ENCODE data around the gene DTYMK. TPM values are rescaled to one million over a fixed set of nuclear protein-coding genes. Genes with fewer than 3 reads are reported as not detected.

DTYMK gene
- total and polyA plus RNA-seq, 2 experiments from 2014 or later = 20.7 to 55.5 TPM

DNA sequence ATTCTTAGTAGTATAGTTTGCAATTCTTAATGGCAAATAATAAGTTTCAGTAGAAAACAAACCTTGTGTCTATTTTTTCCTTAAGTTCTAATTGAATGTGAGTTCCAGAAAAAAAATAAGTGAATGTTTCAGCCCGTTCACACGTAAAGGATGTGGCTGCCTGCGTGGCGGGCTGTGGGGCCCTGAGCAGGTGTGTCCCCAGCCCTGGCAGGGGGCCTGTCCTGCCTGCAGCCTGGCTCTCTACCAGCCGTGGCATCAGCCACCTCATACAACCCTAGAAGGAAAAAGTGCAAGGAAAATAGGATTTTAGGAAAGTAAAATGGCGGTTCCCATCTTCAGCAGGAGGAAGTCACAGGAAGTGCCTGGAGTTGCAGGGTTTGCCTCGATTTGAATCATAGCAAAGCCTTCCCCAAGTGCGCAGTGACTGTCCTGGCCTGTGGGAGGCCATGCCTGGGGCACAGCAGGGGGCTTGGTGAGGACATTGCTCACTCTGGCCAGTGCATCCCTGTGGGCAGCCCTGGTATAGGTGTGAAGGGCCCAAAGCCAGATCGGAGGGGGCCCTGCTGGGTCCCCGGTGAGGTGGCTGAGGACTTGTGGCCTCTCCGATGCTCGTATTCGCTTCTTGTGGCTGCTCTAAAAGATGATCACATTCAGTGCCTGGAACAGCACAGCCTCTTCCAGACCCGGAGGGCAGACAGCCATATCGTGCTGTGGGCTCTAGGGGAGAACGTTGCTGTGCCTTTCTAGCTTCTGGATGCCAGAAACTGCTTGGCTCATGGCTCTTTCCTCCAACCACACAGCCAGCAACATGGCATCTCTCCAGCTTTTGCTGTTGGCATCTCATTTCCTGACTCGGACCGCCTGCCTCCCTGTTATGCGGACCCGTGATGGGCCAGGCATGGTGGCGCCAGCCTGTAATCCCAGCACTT, 12.6 kb downstream of the DTYMK start:
- H3K27me3 ChIP-seq = no peaks in the 10 kb centered on the region
- 92% methylated on average over 21 of the region's 21 CpGs for WGBS (ENCODE audit: low lambda C conversion rate, missing lambda C conversion rate)
- no peaks in the 10 kb centered on the region for H3K79me2 ChIP-seq
- H3K9me3 ChIP-seq (ENCODE audit: low read depth) = no peaks in the 10 kb centered on the region
- H3K4me1 ChIP-seq (ENCODE audit: insufficient read depth) = no peaks in the 10 kb centered on the region
- H3K4me3 ChIP-seq = no peak overlapping the region
- no peaks in the 10 kb centered on the region for H3K9me2 ChIP-seq (replicated peaks; ENCODE audit: insufficient read depth)
- no peaks in the 10 kb centered on the region for H3K36me3 ChIP-seq (replicated peaks; ENCODE audit: insufficient read depth, low read depth)
- no peak for DNase-seq (ENCODE audit: low spot score)
- H4K20me1 ChIP-seq (ENCODE audit: insufficient read depth, poor library complexity, severe bottlenecking) = no peaks in the 10 kb centered on the region
- no peak overlapping the region for H3K27ac ChIP-seq
- no peak overlapping the region for H3K4me2 ChIP-seq
- H2AFZ ChIP-seq = no peak overlapping the region
- no peak for TF ChIP-seq EZH2 (IDR thresholded peaks at IDR 0.05; ENCODE audit: borderline replicate concordance)
- no peak for TF ChIP-seq EZH2phosphoT487 (IDR thresholded peaks at IDR 0.05; ENCODE audit: low read depth, severe bottlenecking, unreplicated experiment)
- TF ChIP-seq, protein P1, sequence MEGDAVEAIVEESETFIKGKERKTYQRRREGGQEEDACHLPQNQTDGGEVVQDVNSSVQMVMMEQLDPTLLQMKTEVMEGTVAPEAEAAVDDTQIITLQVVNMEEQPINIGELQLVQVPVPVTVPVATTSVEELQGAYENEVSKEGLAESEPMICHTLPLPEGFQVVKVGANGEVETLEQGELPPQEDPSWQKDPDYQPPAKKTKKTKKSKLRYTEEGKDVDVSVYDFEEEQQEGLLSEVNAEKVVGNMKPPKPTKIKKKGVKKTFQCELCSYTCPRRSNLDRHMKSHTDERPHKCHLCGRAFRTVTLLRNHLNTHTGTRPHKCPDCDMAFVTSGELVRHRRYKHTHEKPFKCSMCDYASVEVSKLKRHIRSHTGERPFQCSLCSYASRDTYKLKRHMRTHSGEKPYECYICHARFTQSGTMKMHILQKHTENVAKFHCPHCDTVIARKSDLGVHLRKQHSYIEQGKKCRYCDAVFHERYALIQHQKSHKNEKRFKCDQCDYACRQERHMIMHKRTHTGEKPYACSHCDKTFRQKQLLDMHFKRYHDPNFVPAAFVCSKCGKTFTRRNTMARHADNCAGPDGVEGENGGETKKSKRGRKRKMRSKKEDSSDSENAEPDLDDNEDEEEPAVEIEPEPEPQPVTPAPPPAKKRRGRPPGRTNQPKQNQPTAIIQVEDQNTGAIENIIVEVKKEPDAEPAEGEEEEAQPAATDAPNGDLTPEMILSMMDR (IDR thresholded peaks at IDR 0.05; ENCODE audit: poor library complexity) = no peak

GRCh38 chr2:241673189-241673663, 13.4 kb downstream of the DTYMK start:
- H3K4me2 ChIP-seq = no peak overlapping the region
- WGBS (ENCODE audit: low lambda C conversion rate, missing lambda C conversion rate) = 91% methylated on average over 18 of the region's 18 CpGs
- no peaks in the 10 kb centered on the region for H4K20me1 ChIP-seq (ENCODE audit: insufficient read depth, poor library complexity, severe bottlenecking)
- H3K9me3 ChIP-seq (ENCODE audit: low read depth) = no peaks in the 10 kb centered on the region
- TF ChIP-seq, protein P1 (IDR thresholded peaks at IDR 0.05; ENCODE audit: poor library complexity) = no peak
- TF ChIP-seq EZH2 (IDR thresholded peaks at IDR 0.05; ENCODE audit: borderline replicate concordance) (no peak), EZH2phosphoT487 (IDR thresholded peaks at IDR 0.05; ENCODE audit: low read depth, severe bottlenecking, unreplicated experiment) (no peak)
- no peak for DNase-seq (ENCODE audit: low spot score)
- no peaks in the 10 kb centered on the region for H3K36me3 ChIP-seq (replicated peaks; ENCODE audit: insufficient read depth, low read depth)
- H3K4me3 ChIP-seq = no peak overlapping the region
- no peak overlapping the region for H3K27ac ChIP-seq
- H3K79me2 ChIP-seq = no peaks in the 10 kb centered on the region
- H3K9me2 ChIP-seq (replicated peaks; ENCODE audit: insufficient read depth) = no peaks in the 10 kb centered on the region
- H3K4me1 ChIP-seq (ENCODE audit: insufficient read depth) = no peaks in the 10 kb centered on the region
- no peaks in the 10 kb centered on the region for H3K27me3 ChIP-seq
- H2AFZ ChIP-seq = no peak overlapping the region

- WGBS (ENCODE audit: low lambda C conversion rate, missing lambda C conversion rate) = 97% methylated on average over 41 of the region's 42 CpGs
- Histone ChIP-seq H3K4me2 (no peak overlapping the region), H3K36me3 (replicated peaks; ENCODE audit: insufficient read depth, low read depth) (no peaks in the 10 kb centered on the region), H3K27ac (no peak overlapping the region), H3K27me3 (no peaks in the 10 kb centered on the region), H3K79me2 (no peaks in the 10 kb centered on the region), H3K9me2 (replicated peaks; ENCODE audit: insufficient read depth) (no peaks in the 10 kb centered on the region), H3K4me1 (ENCODE audit: insufficient read depth) (no peaks in the 10 kb centered on the region), H3K4me3 (no peak overlapping the region), H4K20me1 (ENCODE audit: insufficient read depth, poor library complexity, severe bottlenecking) (no peaks in the 10 kb centered on the region), H3K9me3 (ENCODE audit: low read depth) (no peaks in the 10 kb centered on the region), H2AFZ (no peak overlapping the region)
- TF ChIP-seq EZH2 (IDR thresholded peaks at IDR 0.05; ENCODE audit: borderline replicate concordance) (no peak), EZH2phosphoT487 (IDR thresholded peaks at IDR 0.05; ENCODE audit: low read depth, severe bottlenecking, unreplicated experiment) (no peak)
- TF ChIP-seq, protein P1 (IDR thresholded peaks at IDR 0.05; ENCODE audit: poor library complexity) = no peak
- DNase-seq (ENCODE audit: low spot score) = no peak
Measured at GRCh38 chr2:241672243-241673188, 14.1 kb downstream of the DTYMK start.

Data from hepatocyte (in vitro differentiated cells).